ENCODE measurements around the gene EPB41L4B.
"Not testable (repeated sequence)": the region's sequence is repeated elsewhere in the genome, so short reads cannot be mapped to it uniquely, and the experiment has no call there.

The EPB41L4B gene

DNA sequence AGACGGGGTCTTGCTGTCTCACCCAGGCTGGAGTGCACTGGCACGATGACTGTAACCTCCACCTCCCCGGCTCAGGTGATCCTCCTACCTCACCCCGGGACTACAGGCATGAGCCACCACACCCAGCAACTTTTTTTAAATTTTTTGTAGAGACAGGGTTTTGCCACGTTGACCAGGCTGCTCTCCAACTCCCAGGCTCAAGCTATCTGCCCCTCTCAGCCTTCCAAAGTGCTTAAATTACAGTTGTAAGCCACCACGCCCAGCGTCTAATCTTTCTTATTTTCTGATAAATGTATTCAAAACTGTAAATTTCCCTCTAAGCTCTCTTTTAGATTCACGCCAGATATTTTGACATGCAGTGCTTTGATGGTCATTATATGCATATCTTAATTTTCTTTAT lies 164.2 kb downstream of the EPB41L4B start:
- no peak for DNase-seq

DNA sequence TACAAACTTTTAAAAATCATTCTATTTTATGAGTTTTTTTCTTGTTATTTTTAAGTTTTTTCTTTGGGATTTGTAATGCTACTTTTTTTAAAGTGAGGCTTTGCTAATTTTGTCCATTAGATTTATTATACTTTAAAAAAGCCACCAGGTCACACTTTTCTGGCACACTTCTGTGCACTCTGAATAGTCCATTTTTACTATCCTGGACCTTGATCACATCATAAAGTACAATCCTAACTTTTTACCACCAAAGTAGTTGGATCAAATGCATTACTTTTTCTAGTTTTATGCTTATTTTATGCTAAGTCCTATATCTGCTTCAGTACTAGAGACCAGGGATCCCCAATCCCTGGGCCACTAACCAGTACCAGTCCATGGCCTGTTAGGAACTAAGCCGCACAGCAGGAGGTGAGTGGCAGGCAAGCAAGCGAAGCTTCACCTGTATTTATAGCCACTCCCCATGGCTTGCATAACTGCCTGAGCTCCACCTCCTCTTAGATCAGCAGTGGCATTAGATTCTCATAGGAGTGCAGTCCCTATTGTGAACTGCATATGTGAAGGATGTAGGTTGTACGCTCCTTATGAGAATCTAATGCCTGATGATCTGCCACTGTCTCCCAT lies 169.8 kb downstream of the EPB41L4B start:
- DNase-seq, result no peak

DNA sequence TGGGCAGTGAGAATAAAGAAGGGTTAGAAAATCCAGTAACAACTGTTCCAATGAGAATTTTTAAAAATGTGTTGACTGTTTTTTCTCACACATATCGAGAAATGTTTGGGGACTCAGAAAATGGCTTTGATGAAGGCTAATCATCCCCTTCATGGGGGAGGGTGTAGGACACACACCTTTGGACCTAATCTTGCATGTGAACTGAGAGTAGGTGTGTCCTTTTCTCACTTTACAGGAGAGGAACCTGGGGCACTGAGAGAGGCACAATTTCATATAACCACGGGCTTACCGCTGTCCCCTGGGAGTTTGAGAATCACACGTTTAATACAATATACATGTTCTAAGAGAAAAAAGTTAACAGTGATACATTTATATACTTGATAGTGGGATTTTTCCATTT lies 171.1 kb downstream of the EPB41L4B start:
- DNase-seq, result no peak

DNA sequence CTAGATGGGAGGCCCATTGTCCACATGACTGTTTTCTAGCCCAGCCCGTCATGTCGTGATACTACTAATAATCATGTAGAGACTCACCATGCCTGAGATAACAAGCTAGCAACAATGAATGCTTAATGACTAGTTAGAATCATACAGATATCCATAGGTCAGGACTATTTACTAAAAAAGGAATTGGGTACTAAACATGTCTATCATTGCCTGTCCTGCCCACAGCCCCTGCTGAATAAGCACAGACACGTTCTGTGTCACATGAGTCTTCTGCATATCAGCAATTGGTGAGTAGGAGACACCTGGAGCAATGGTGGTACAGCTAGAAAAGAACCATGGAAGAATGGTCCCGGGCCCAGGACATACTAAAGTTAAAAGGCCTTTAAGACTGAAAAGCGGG lies 171.8 kb downstream of the EPB41L4B start:
- no peak for DNase-seq

DNA sequence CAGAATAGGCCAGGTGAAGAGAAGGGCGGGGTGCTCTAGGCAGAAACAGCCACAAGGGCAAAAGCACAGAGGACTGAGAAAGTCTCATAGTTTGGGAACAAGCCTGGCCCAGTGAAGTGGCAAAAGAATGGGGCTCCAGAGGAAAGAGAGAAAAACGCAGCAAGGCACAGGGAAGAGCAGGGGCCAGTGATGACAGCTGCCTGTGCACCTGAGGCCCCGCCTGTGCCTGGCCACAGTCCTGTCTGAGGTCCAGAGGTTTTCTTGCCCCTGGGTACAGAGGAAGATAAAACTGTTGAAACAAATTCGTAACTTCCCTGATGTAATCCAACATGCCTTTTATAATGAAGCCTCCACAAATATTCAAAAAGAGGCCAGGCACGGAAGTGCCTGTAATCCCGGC lies 175.8 kb downstream of the EPB41L4B start:
- no peak for DNase-seq

DNA sequence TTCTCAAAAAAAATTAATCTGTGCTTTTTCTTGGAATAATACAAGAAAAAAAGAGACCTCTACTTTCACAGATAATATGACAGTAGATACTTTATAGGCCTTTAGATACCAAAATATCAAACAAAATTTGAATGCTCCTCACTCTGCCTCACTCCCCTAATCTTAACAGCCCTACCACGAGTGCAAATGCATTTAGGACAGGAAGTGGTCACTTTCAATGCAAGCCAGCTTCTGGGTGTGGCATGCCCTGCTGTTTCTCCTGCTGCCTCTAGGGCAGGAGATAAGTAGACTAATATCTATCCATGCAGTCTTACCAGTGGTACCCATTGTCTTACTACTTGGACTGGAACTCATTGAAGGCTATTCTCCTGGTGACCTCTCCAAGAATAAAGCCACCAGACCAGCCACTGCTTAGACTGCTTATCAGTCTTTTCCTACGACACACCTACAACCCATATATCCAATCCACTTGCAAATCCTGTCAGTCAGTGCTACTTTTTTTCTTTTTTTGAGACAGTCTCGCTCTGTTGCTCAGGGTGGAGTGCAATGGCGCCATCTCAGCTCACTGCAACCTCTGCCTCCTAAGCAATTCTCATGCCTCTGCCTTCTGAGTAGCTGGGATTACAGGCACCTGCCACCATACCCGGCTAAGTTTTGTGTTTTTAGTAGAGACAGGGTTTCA lies 176.8 kb downstream of the EPB41L4B start:
- DNase-seq, result peak in 1 of 2 experiments; percentile 25

DNA sequence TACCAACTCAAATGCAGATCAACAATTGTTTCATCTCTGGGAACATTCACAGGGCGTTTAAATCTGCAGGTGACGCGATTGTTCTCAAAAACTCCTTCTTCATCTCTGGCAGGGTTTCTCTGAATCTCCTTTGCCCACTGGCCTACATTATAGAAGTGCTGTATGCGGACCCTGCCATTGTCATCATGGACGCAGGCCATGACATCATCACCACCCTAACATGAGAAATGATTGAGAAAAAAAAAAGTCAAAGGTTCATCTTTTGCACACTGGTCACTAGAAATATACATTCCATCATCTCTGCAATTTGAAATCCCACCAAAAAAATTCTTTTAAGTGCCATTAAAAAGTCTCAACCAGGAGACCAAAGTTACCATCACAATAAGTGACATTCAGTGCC lies 179.5 kb downstream of the EPB41L4B start:
- DNase-seq, result no peak

DNA sequence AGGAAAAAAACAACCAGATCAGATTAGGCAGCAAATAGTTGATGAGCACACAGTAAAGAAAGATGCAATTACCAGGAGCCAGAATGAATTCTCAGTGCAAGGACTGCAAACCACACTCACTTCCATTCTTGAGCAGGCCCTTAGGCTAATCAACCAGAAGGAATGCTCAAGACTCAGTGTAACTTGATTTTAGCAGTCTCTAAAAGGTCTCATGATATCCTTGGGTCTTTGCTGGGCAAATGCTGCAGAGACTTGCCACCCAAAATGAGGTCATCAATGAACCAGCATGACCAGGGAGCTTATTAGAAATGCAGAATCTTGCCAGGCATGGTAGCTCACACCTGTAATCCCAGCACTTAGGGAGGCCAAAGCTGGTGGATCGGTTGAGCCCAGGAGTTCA lies 181.0 kb downstream of the EPB41L4B start:
- DNase-seq, result no peak

DNA sequence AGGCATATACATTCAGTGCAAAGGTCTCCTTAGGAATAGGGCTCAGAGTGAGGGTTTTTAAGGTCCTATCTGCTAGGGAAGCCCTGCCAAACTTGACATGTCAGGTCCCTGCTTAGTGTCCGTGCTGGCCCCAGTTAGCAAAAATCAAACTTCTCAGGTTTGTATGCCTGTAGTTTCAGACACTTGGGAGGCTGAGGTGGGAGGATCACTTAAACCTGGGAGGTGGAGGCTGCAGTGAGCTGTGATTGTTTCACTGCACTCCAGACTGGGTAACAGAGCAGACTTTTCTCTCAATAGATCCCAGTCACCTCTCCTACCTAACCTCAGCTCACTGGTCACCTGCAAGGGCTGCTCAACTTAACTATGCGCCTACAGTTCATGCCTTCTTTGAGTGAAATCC lies 182.4 kb downstream of the EPB41L4B start:
- DNase-seq, result no peak

DNA sequence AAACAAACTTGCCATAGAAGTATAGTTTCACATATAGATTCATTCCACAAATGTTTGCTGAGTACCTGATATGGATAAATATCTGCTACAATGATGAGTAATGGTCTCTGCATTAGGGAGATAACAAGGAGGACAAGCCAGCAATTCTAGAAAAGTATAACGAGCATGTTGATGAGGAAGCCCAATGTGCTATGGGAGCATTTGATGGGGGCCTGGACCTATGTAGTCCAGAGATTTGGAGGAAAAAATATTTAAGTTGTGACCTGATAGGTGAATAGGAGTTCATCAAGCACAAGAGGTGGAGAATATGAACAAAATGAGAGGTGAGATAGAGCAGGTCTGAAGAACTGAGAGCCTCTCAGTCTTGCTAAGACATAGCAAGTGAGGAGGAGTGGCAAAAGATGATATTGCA lies 186.7 kb downstream of the EPB41L4B start:
- DNase-seq, result no peak

DNA sequence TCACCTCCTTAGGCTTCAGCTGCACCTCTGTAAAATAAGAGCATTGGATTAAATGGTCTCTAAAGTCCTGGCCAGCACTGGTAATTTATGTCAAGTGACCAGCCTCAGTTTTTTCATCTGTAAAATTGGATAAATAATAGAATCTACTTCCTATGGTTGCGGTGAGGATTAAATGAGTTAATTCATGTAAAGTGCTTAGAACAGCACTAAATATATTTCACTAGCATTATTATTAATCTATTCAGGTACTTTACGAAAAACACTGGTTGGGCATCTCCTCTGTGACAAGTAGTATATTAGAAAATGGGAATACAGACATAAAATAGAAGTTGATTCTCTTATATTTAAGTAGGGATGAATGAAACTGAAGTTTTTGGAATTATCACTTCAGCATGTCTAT lies 187.3 kb downstream of the EPB41L4B start:
- DNase-seq, result no peak

DNA sequence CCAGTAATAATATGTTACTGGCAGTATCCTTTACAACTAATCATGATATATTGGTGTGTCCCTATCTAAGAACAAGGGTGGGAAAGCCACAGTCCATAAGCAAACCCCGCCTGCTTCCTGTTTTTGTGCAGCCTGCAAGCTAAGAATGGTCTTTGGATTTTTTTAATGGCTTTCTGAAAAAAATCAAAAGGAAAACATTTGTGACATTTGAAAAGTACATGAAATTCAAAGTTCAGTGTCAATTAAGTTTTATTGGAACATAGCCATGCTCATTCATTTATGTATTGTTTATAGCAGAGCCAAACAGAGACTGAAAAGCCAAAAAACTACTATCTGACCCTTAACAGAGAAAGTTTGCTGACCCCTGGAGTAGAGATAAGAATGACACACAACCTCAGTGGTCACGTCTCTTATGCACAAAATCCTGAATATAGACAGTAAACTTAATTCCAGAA lies 188.3 kb downstream of the EPB41L4B start:
- DNase-seq, result no peak

DNA sequence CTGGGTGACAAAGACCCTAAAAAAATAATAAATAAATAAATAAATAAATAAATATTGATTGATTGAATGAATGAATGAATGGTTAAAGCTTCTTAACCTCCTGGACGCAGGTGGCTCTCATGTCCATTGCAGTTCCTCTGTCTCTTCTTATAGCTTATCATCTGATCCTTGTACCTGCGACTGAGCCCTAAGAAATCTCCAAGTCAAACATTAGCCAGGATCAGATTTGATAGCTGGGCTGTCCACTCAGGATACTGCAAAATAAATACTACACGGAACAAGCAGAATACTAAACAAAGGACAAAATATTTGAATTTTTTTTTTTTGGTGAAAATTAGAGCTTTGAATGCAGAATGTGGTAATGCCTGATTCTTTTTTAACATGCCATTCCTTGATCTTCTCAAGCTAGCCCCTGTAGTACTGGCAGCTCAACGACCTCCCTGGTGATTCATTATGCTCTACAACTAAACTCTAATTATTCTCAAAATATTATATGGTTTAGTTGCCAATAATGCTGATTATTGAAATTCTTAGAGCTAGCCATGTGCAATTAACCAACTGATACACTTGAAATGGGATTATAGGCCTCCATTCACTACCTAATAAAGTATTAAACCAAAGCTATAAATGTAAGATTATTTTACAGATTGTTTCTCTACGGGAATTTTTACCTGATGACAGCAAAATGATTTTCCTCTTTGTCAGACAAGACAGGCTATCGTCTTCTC lies 191.2 kb downstream of the EPB41L4B start:
- no peak for DNase-seq

DNA sequence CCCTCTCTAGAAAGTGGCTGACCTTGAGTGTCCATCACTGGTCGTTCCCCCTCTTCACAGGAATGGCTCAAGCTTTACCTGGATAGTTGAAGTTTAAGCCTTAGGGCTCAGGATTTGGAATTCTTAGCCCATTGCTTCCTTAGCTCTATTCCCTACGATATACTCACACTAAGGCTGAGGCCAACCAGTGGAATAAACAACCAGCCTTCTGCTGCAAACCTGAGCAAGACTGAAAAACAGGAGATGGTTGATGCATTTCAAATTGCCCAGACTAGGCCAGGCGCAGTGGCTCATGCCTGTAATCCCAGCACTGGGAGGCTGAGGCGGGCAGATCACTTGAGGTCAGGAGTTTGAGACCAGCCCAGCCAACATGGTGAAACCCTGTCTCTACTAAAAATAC lies 194.2 kb downstream of the EPB41L4B start:
- not testable (repeated sequence) for DNase-seq

DNA sequence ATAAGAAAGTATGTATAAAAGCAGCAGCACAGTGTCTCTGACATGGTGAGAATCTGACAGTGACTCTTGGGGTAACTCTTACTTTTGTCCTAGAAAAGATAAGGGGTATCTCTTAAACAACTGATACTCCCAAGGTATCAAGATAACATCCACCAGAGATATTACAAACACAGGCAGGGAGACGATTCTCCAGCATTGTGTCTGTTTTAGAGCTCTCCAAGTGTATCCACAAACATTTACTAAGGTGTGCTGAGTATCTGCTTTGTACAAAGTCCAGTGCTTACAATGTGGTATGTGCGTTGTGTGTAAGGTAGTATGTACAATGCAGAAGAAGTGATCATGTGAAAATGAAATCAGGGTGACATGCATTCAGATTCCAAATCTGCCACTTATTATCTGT lies 196.7 kb downstream of the EPB41L4B start:
- no peak for DNase-seq

DNA sequence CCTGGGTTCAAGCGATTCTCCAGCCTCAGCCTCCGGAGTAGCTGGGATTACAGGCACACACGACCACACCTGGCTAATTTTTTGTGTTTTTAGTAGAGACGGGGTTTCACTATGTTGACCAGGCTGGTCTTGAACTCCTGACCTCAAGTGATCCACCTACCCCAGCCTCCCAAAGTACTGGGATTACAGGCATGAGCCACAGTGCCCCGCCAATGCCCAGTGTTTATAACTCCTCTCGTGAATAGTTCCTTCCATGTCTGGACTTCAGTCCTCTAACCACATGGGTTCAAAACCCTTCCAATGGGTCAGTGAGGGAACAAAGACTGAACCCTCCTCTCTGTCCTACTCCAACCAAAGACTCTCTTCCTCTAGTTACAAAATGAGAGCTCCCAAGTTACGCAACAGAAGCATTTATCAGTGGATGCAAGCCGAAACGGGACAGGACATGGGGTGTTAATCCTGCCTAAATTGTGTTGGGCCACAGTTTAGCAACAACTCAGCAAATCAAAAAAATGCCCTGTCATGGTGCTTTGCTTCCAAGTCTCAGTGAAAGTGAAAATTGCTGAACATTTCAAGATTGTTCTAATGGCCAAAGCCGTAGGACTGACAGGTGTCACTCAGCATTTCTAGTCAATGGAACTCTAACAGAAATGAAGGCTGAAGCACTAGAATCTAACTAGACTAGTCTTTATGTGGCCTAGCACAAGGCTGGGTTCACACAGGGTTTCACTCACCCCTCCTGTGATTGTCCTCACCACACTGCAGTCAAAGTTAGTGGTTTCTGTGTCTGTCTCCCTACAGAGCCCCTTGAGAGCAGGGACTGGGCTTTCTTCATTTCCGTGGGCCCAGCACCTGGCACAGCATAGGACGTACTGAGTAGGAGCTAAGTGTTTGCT lies 197.9 kb downstream of the EPB41L4B start:
- DNase-seq, result no peak
